VCaP (cell line): ENCODE measurements around the gene ARID3C.

Experiments used
- H3K27ac ChIP-seq: fragments of 450-650 bp; 2 replicates; pipeline ENCODE4 v1.5.1; 2017
- CTCF ChIP-seq: fragments of 450-650 bp; conservative IDR thresholded peaks from 2 replicates; pipeline ENCODE4 v1.5.1; 2017; ENCODE audit warnings: mild to moderate bottlenecking, moderate library complexity

Gene ARID3C

GRCh38 chr9:34628656-34629490 is at the start of gene ARID3C:
Gene ARID3C, minus strand, starts transcription at chr9:34629066. Its CDS starts 1,052 bp downstream, at chr9:34628014.
- peak within 1 kb of the TSS; percentile 34; the same call in 1 of the 2 replicates for H3K27ac ChIP-seq
- TF ChIP-seq CTCF: peak; percentile 26; the same call in 1 of the 2 replicates

GRCh38 chr9:34675869-34676268 is 47.0 kb upstream of the ARID3C start:
- TF ChIP-seq CTCF: no peak
- H3K27ac ChIP-seq: no peak overlapping the region

- peak; percentile 73 for TF ChIP-seq CTCF
- H3K27ac ChIP-seq: peak overlapping the region; percentile 51
These were observed 46.3 kb upstream of the ARID3C start for GRCh38 chr9:34675048-34675714.

GRCh38 chr9:34674440-34674839 is 45.6 kb upstream of the ARID3C start:
- H3K27ac ChIP-seq: peak overlapping the region; percentile 51
- TF ChIP-seq CTCF: no peak

- H3K27ac ChIP-seq: no peak overlapping the region
These were observed 42.4 kb upstream of the ARID3C start for GRCh38 chr9:34671307-34671706.

GRCh38 chr9:34669809-34670562 is 41.1 kb upstream of the ARID3C start:
- no peak overlapping the region for H3K27ac ChIP-seq
- TF ChIP-seq CTCF: no peak

More at GRCh38 chr9:34671307-34671706, 42.4 kb upstream of the ARID3C start:
- TF ChIP-seq CTCF: no peak
